AML-193 (cell line): ENCODE measurements around the gene NHLH1.

Experiments
- DNase-seq, 2 experiments: peaks; one replicate each; lab custom pipeline; 2025; lab: John Stamatoyannopoulos, UW

NHLH1 gene

DNA sequence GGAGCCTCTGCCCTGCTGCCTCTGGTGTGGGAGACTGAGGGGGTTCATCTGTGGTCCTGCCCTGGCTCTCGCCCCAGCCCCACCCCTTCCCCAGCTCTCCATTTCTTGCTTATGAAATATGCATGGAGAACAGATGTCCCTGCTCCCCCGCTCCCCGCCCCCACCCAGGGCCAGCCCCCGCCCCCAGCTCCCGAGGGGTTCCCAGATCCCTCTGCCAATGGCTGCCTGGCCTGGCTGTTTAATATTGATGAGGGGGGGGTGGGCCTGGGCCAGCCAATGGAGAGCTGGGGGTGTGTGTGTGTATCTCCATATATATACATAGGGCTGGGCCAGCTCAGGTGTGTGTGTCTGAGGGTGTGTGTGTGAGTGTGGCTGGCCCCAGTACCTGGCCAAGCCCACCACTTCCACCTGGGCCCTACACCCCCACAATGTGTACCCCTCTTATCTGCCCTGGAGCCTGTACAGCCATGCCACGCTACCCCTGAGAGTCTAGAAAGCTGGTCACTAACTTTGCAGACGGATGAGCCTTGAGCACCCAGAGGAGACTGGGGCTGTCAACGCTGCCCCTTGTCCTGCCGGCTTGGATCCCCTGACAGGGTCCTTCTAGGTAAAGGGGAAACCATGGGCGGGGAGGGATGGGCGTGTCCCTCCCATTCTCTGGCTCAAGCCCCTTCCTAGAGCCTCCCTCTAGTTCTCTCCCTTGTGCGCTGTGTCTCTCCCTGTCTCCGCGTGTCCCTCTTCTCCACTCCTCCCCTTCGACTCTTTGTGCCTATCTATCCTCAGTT, at the start of gene NHLH1:
Gene NHLH1, plus strand, starts transcription at position 341 of the 785 bp plus-strand sequence. CDS start 3,661 bp downstream, outside the sequence.
- no peak for DNase-seq

DNA sequence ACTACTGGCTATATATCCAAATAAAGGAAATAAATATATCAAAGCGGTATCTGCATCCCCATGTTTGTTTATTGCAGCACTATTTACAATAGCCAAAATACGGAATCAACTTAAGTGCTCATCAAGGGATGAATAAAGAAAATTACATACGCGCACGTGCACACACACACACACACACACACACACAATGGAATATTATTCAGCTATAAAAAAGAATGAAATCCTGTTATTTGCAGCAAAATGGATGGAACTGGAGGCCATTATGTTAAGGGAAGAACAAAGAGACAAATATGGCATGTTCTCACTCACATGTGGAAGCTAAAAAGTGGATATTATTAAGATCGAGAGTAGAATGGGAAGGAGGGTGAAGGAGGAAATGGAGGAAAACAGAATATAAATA, 44.0 kb upstream of the NHLH1 start:
- DNase-seq = no peak

DNA sequence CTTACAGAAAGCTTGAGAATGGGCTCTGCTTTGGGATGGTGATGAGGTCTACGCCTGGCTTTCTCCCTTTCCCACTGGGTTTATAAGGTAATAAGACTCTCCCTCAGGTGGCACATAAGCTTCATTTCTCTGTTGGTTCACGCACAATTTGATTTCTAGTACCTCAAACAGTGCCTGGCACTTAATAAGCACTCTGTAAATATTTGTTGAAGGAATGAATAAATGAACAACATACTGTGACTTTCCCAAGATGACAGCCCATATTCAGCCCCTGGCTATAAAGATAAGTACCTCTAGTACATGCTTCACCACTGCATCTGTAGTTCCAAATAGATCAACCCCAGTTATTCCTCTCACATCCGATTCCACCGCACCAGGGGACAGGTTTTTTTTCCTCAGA, 41.6 kb upstream of the NHLH1 start:
- DNase-seq = no peak

DNA sequence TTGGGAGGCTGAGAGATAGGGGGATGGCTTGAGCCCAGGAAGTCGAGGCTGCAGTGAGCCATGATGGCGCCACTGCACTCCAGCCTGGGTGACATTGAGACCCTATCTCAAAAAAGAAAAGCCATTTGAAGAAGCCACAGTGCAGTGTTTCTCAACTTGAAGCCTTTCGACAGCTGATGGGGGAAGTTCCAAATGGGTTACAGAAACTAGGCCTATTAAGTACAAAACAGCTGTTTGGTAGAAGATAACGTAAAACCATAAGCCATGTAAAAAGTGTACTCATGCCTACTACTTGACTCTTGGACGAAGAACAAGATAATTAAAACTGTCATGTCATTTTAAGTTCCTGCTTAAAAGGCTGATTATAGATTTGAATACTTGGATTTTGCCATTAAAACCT, 40.5 kb upstream of the NHLH1 start:
- no peak for DNase-seq

DNA sequence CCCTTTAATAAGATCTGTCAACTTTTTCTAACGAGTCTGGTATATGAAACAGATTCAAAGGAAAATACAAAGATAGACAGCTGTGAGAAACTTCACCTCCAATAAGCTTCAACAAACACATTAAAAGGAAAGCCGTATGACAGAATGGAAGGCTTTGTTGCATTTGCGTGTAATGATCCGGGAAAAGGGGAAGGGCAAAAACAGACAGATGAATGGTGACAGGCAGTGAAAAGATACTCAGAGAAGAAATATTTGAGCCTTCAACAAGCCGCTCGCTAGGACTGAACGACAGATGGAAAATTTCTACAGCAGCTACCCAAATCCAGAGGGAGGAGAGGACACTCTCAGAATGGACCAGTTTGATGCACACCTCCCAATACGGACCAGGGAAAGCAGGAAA, 38.7 kb upstream of the NHLH1 start:
- DNase-seq = no peak

DNA sequence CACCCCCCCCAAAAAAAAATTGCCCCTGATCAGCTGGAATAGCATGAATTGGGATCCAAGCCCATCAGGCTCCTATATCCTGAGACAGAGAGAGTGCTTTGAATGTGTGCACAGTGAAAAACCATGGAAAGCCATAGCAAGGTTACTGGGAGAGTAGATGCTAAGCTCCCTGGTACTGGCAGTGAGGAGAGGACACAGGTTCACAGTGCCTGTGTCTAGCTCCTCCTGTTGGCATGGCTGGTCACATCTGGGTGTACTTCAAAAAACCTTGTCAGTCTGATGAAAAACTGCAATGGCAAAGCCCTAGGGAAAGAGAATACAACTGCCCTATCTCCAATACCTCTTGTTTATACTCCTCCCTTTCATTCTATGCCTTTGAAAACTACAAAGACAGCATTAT, 36.8 kb upstream of the NHLH1 start:
- DNase-seq = no peak

DNA sequence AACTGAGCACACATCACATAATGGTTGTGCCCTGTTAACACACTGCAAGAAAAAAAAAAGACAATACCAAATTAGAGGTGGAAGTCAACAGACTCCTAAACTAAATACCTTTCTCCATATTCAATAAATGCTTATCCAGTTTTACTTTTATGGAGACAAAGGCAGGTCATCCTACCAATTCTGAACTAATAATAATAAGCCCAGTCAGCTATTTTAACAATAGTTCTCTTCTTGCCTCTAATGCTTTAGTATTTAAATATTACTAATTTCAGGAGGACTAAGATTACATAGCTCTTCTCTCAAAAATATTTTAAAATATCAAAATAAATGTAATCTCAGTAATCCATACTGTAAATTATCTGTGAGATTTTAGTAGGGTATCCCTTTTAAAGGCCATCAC, 34.4 kb upstream of the NHLH1 start:
- DNase-seq = no peak

DNA sequence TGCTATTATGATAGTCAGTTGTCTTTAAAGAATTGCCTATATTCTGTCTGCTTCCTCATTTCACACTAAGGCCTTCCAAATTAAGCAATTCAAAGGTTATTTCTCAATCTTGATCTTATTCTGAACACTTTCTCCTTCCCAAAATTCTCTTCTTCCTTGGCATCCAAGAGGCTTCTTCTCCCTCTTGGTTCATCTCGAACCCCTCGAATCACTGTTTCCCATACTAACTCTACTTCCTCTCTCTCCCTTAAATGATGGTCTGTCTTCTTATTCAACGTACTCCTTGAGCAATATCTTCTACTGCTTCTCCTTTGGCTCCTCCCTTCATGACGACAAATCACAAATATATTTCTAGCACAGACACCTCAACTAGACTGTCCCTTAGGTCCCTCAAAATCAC, 28.3 kb upstream of the NHLH1 start:
- peak; percentile 63 to 66 for DNase-seq

DNA sequence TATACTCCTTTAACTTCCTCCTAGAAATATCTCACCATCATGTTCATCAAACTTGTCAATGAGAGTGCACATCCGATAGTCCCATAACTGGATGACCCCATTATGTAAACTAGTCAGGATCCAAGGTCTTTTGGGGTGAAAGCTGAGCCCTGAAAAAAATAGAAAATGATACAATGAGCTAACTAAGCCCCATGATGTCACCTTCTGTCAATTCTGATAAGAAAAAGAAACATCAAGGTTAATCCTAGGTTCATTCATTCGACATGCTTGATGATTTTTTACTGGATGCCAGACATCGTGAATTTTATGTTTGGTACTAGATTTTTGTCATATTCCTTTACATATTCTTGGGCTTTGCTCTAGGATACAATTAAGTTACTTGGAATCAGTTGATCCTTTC, 26.7 kb upstream of the NHLH1 start:
- no peak for DNase-seq

DNA sequence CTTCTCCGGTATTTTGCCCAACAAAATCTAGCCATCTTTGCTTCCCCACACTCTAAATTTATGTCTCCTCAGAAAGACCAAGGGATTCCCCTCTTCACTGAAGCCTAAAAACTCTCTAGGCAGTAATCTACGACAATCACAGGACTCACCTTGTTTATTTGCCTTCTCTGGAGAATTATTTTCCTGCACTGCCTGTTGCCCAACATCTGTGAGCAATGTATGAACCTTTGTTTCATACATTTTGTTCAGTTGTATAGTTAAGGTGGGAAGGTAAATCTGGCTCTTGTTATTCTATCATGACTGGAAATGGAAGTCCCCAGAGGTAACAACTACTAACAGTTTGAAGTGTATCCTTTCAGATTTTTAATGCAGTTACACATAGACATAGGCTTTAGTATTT, 26.0 kb upstream of the NHLH1 start:
- DNase-seq = no peak

DNA sequence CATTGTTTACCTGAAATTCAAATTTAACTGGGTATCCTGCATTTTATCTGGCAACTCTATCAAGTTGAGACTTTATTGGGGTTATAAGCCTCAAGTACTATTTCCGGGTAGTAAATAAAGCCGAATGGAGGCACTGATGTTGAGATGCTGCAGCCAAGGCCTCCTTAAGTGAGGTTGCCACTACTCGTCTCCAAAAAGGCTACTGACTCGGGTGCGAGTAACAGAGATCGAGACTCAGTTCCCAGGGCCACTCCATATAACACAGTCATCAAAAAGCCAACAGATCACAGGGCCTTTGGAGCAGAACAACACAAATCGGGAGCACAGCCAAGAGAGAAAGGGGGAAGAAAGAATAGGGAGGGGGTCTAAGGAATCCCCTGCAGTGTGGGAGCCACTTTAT, 24.3 kb upstream of the NHLH1 start:
- DNase-seq = no peak

DNA sequence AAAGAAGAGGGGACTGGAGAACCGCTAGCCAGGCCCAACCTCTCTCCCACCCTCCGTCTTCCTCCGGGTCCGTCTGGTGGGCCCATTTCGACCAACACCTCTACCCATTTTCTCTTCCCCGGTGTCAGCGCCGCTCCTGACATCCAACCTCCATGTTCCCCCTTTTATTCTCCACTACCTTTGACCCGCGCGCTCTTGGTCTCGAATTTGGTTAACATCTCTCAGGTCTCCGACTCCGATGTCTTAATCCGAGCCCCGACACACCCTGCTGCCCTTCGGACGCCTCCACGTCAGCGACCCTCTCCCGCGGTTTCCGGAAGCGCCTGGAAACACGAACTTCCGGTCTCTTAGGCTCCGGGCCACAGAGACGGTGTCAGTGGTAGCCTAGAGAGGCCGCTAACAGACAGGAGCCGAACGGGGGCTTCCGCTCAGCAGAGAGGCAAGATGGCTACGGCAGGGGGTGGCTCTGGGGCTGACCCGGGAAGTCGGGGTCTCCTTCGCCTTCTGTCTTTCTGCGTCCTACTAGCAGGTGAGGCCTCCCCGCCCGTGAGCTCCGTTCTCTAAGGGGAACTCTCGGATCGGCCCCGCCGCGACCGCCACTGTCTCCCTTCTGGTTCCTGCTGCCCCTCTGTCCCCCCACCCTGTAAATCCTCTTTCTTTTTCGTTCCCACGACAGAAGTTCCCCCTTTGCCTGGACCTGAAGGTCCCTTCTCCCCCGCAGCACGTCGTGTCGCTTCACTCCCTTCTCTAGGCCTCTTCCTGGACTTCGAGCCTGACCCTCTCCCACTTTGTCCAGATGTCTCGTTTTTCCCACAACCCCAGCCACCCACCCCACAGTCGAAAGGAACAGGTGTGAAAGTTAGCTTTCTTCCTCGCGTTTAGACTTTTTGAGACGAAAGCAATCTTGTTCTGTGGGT, 23.7 kb upstream of the NHLH1 start, which contains the start of the genes COPA and NCSTN:
Gene COPA, minus strand, starts transcription at position 298 of the 917 bp plus-strand sequence. Its CDS starts 80 bp downstream, at position 218.
Gene NCSTN, plus strand, starts transcription at position 431 of the 917 bp plus-strand sequence. Its CDS starts 14 bp downstream, at position 445.
- peak; percentile 72 to 80 for DNase-seq

DNA sequence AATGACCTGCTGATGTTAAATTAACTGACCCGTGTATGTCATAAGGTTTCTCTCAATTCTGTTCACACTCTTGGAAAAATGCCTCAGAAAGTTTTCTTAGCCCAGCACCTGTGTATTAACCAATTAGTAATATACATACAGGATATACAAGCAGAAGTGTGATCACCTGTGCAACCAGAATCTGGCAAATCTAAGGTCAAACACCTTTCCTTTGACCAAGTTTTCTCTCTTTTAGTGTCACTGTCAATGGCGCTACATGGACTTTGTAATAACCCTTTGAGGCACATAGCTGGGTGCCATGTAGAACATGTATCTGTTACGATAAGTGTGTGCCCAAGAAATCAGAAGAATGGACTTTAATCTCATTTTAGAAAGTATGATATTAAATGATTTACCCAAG, 22.6 kb upstream of the NHLH1 start:
- DNase-seq = no peak

DNA sequence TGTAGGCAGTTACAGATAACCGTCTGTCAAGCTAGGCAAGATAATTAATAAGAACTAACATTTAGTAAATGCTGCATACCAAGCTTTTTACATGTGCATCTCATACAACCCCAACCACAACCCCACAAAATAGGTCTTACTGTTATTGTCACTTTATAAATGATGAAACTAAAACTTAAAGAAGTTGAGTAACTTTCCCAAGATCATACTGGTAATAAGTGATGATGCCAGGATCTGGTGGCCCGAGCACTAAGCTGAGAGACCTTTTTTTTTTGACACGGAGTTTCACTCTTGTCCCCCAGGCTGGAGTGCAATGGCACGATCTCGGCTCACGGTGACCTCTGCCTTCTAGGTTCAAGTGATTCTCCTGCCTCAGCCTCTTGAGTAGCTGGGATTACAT, 21.9 kb upstream of the NHLH1 start:
- DNase-seq = no peak

DNA sequence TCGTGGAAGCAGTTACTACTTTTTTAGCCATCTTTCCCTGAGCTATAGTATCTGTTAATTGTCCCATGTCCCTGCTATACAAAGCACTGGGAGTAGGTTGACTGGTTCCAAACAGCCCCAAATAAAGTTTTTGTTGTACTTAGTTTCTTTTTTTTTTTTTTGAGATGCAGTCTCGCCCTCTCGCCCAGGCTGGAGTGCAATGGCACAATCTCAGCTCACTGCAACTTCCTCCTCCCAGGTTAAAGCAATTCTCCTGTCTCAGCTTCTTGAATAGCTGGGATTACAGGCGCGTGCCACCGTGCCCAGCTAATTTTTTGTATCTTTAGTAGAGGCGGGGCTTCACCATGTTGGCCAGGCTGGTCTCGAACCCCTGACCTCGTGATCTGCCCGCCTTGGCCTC, 20.4 kb upstream of the NHLH1 start:
- DNase-seq = no peak

DNA sequence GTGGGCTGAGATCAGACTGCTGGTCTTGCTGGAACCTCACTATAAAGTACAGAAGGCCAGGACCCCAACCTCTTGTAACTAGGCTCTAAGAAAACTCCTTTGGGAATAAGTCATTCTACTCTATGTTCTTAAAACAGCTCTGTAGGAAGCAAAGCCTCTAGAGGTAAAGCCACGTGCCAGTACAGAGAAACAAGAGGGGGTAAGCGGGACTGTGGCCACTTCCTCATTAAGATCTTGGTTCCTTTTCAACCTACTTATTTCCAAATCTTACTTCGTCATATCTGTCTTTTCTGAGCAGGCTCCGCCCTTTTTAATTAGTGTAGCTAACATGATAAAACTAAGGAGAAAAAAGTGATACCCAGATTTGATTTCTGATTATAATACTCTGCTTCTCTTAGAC, 19.9 kb upstream of the NHLH1 start:
- peak; percentile 88 to 90 for DNase-seq

DNA sequence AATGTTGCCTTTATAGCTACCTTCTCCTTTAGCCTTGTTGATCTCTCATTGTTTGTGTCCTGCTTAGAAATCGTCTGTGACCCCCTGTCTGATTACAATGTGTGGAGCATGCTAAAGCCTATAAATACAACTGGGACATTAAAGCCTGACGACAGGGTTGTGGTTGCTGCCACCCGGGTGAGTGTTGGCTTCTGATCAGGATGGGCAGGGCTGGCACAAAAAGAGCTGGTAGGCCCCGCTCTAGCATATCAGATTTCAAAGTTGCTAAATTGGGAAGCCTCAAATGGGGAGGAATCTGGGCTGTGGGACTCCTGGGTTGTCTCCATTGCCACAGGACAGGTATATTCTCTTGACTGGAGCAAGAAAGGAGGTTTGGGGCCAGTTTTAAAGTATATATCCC, 15.2 kb upstream of the NHLH1 start:
- DNase-seq = no peak

DNA sequence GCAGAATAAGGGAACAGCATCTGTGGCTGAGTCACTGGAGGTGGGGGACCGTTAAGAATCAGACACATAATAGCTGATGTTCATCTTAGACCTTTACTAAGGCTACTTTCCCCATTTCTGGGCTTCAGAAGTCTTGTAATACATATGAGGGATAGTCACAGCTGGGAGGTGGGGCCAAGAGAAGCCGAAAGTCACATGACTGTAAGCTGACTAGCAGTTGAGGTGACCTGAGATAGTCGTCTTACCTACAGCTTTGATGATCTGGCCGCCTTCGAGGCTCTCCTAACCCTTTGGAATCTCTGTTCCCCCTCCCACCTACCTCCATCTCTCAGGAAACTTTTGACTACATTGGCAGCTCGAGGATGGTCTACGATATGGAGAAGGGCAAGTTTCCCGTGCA, 14.3 kb upstream of the NHLH1 start:
- no peak for DNase-seq

DNA sequence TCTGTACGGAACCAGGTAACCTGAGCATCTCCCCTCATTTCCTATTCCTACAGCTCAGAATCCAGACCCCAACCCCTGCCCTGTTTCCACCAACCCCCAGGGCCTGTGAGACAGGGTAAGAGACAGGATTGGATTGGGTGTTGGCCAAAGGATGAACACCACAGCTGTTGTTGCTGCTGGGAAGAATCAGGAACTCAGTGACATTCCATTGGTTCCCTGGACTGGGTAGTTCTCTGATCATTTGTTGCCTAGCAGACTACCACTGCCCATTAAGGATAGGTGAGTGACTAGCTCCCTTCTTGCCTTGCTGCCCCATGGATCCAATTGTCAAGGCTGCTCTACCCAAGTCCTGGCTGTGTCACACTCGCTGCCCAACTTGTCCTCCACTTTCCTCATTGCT, 13.6 kb upstream of the NHLH1 start:
- no peak for DNase-seq

DNA sequence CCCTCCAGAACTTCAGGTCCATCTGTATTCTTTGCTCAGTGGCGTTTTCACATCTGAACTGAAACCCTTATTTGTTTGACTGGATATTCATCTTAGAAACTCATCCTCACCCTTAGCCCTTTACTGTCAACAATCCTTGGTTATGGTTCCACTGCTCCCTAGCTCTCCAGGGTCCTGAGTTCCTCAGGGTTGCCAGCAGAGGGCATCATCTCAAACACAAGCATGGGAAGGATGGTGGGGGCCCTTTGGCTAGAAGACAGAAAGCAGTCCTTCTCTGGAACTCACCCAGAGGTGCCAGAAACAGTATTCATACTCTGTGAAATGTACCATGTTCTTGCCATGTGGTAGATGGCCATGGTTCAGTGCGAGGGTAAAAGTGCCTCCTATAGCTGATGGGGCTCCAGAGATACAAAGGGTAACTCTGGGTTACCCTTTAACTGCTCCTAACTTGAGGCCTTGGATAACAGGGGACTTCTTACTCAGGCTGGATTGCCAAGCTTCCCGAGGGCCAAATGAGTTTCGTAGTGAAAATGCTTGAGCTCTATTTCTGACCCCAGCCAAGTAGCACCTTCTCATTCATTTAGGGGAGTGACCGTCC, 12.4 kb upstream of the NHLH1 start:
- DNase-seq = peak; percentile 20 to 39

DNA sequence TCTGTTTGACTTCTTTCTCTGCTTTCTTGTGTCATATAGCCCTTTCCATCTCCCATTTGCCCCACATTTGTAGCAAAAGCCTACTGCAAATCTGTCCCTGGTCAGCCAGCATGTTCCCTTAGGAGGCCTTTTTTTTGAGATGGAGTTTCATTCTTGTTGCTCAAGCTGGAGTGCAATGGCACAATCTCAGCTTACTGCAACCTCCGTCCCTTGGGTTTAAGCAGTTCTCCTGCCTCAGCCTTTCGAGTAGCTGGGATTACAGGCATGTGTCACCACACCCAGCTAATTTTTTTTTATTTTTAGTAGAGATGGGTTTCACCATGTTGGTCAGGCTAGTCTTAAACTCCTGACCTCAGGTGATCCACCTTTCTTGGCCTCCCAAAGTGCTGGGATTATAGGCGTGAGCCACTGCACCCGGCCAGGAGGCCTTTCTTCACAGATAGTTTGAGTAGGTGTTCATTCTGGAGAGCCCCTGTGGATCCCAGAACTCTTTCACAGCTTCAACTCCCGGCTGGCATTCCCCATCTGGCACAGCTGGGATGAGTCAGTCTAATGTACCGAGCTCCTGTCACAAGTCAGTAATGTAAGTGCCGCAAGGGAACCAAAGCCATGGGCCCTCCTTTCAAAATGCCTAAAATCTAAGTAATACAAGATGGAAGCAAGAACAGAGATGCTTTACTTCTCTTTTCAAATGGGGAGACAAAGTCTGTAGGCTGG, 9.4 kb upstream of the NHLH1 start:
- no peak for DNase-seq

DNA sequence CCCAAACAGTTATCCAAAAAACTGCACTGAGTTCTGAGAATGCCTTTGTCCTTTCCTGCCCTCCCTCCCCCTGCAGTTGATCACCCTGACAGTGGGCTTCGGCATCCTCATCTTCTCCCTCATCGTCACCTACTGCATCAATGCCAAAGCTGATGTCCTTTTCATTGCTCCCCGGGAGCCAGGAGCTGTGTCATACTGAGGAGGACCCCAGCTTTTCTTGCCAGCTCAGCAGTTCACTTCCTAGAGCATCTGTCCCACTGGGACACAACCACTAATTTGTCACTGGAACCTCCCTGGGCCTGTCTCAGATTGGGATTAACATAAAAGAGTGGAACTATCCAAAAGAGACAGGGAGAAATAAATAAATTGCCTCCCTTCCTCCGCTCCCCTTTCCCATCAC, 8.8 kb upstream of the NHLH1 start:
- DNase-seq = no peak
